ENCODE data around the gene FHDC1.

FHDC1 gene

DNA sequence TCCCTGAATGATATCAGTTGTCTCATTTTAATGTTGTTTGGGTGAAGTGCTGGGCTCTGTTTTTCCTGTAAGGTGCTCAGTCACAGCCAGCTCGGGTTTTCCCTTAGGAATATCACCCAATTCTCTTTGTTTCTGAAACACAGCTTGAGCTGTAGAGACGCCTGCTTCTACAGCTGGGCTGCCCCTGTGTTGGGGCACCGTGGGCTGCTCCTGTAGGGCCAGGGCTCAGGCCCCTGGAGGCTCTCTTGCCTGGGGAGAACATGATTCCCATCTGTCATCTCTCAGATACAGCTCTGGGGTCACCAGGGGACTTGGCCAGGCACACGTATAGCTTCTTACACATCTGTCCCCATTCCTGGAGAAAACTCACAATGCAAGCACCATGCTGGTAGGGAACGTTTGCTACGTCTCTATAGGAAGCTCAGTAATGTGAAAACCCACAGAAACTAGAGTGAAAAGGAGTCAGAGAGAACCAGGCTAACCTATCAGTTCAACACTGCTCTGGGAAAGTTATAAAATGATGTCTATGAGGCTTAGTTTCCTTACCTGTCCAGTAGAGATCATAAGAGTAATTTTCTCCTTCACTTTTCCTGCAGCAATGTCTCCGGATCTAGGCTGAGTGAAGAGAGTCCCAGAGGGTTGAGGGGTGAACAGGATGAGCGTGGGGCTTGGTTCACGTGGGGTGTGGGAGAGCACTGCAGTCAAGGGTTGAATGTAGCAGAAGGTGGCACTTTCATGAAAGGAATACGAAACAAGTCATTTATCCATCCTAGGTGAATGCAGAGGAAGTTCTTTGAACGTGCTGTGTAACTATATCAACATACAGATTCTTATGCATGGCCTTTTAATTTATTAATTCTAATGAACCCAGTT is 14.5 kb downstream of the FHDC1 start:
- H3K27ac ChIP-seq: no peak overlapping the region

GRCh38 chr4:152951348-152951747 is 15.2 kb downstream of the FHDC1 start:
- no peak overlapping the region for H3K27ac ChIP-seq
- TF ChIP-seq CTCF (IDR thresholded peaks at IDR 0.05) (no peak), ZFX (IDR thresholded peaks at IDR 0.05; ENCODE audit: borderline replicate concordance) (no peak)

More for the DNA sequence above, 14.5 kb downstream of the FHDC1 start:
- TF ChIP-seq ZFX (IDR thresholded peaks at IDR 0.05; ENCODE audit: borderline replicate concordance) (no peak), CTCF (IDR thresholded peaks at IDR 0.05) (no peak)

GRCh38 chr4:152953514-152953913 is 17.4 kb downstream of the FHDC1 start:
- no peak for TF ChIP-seq CTCF (IDR thresholded peaks at IDR 0.05)
- TF ChIP-seq ZFX (IDR thresholded peaks at IDR 0.05; ENCODE audit: borderline replicate concordance): no peak
- H3K27ac ChIP-seq: no peak overlapping the region

DNA sequence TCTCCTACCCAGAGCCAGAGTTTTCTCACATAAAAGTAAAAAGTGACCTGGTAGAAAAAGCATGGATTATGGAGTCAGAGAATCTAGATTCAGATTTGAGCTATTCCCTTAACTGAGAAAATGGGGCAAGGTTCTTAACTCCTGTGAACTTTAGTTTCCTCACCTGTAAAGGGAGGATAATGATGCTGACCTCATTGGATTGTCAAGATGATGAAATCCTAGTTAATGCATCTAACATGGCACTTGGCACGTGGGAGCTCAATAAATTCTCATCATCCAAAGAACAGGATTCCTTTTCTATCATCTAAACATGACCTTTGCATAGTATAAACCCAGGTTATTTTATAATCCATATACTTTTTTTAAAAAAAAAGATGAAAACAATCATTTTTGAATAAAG is 18.6 kb downstream of the FHDC1 start:
- TF ChIP-seq CTCF (IDR thresholded peaks at IDR 0.05): no peak
- no peak for TF ChIP-seq ZFX (IDR thresholded peaks at IDR 0.05; ENCODE audit: borderline replicate concordance)
- H3K27ac ChIP-seq: no peak overlapping the region

DNA sequence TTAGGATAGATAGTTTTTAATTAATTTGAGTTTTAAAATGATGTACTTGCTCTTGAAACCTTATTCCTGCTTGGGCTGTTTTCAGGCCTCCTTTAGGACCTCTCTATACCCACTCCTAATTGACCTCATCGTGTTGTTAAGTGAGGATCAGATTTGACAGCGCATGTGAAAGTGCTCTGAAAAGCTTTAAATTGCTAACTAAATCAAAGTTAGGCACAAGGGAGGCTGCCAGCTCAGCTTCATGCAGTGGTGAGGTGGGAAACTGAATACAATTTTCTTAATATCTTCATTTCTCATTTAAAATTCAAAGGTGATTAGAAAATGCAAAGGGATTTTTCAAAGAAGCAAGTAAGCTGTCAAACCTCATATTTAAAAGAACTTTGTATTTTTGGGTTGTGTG is 20.0 kb downstream of the FHDC1 start:
- TF ChIP-seq ZFX (IDR thresholded peaks at IDR 0.05; ENCODE audit: borderline replicate concordance): no peak
- TF ChIP-seq CTCF (IDR thresholded peaks at IDR 0.05): no peak
- no peak overlapping the region for H3K27ac ChIP-seq

DNA sequence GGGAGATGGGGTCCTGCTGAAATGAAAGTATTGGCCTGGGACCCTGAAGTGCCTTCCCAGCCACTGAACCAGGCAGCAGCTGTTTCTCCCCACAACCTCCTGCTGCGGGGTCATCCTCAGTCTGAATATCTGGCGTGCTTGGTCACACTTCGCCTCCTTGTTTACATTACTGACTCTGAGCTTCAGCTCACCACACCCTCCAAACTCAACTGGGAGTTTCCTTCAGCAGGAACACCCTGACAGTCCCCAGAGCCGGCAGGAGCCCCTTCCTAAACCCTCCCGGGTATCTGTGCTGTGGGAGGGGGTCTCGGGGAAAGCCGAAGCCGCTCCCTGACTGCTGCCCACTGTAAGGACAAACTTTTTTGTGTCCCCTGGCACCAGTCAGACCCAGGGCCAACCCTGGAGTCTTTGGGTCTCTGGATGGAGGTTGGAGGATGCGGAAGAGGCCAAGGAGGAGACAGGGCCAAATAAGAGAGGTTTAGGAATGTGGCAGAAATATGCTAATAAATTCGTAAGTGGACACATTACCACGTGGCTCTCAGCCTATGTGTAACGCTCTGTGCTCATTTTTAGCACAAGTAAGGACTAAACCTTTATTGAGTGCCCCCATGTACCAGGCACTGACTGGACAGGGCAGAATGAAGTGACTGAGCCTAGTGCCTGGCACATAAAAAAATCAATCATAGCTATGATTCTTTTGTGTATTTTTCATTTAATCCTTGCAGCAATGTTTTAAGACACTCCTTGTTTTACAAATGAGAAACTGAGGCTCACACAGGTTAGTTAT is 20.7 kb downstream of the FHDC1 start:
- TF ChIP-seq ZFX (IDR thresholded peaks at IDR 0.05; ENCODE audit: borderline replicate concordance) (no peak), CTCF (IDR thresholded peaks at IDR 0.05) (no peak)

More for the DNA sequence above, 20.7 kb downstream of the FHDC1 start:
- no peak overlapping the region for H3K27ac ChIP-seq
